ENCODE results near the gene CPNE5. TPM values are rescaled to one million over a fixed set of nuclear protein-coding genes. Genes with fewer than 3 reads are reported as not detected.

Gene CPNE5
- total and polyA plus RNA-seq, 8 donors = 1.2 to 7.3 (median 6.4) TPM

DNA sequence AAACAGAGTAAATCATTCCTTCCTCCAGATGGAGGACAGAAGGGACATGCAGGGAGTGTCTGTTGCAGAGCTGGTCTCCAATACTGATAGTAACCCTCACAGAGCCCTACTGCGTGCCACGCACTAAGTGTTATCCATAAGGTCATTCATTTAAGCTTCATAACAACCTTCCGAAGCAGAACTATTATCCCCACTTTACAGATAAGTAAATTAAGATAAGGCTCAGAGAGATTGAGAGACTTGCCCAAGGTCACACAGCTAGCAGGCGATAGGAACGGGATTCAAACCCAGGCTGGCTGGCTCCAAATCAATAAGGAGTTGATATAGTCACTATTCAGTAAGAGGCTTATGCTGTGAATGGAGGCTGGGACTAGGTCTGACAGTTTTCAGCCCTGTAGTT lies 30.6 kb downstream of the CPNE5 start:
- ATAC-seq = no peak
- no peak overlapping the region for H3K4me3 ChIP-seq
- no peaks in the 10 kb centered on the region for H3K36me3 ChIP-seq
- H3K4me1 ChIP-seq = no peaks in the 10 kb centered on the region
- DNase-seq = no peak
- H3K9me3 ChIP-seq = no peaks in the 10 kb centered on the region
- TF ChIP-seq, protein P1, sequence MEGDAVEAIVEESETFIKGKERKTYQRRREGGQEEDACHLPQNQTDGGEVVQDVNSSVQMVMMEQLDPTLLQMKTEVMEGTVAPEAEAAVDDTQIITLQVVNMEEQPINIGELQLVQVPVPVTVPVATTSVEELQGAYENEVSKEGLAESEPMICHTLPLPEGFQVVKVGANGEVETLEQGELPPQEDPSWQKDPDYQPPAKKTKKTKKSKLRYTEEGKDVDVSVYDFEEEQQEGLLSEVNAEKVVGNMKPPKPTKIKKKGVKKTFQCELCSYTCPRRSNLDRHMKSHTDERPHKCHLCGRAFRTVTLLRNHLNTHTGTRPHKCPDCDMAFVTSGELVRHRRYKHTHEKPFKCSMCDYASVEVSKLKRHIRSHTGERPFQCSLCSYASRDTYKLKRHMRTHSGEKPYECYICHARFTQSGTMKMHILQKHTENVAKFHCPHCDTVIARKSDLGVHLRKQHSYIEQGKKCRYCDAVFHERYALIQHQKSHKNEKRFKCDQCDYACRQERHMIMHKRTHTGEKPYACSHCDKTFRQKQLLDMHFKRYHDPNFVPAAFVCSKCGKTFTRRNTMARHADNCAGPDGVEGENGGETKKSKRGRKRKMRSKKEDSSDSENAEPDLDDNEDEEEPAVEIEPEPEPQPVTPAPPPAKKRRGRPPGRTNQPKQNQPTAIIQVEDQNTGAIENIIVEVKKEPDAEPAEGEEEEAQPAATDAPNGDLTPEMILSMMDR (IDR thresholded peaks at IDR 0.05) = no peak
- intact Hi-C loops (cut with DNase I) = no loop called here
- no peak overlapping the region for H3K27ac ChIP-seq
- H3K27me3 ChIP-seq = peaks cover 0 to 8% of the 10 kb centered on the region in 2 donors

DNA sequence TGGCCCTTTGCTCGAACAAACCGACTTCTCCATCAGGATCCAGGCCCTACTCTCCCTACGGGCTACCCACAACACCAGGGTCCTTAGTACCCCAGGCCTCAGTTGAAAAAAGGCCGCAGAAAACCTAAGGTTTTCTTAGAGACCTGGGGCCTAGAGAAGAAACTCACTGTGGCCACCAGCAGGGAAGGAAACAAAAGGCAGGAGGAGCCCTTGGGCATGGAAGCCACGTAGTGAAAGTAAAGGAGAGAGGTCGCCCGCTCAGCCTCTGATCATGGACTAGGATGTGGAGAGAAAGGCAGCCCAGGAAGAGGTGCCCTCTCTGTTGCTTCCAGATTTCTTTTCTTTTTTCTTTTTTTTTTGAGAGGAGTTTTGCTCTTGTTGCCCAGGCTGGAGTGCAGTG lies 31.5 kb downstream of the CPNE5 start:
- TF ChIP-seq, protein P1 (IDR thresholded peaks at IDR 0.05) = no peak
- Histone ChIP-seq H3K9me3 (no peaks in the 10 kb centered on the region), H3K4me3 (no peak overlapping the region), H3K27ac (no peak overlapping the region), H3K36me3 (no peaks in the 10 kb centered on the region), H3K4me1 (no peaks in the 10 kb centered on the region), H3K27me3 (peaks cover 0 to 8% of the 10 kb centered on the region in 2 donors)
- ATAC-seq (no peak), DNase-seq (no peak)
- intact Hi-C loops (cut with DNase I) = no loop called here

DNA sequence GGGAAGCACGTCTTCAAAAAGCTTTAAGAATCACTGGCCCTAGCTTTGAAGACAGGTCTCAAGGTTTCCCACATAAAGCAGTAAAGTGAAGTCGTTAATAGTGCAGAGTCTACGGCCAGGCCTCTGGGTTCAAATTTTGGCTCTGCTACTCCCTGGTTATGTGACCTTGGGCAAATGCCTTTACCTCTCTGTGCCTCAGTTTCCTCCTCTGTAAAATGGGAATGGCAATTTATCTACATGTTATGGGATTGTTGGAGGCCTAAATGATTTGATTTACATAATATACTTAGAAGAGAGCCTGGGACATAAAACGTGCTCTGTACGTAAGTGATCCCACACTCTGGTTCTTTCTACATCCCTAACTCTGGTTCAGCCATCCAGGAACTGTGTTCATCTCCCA lies 32.1 kb downstream of the CPNE5 start:
- Histone ChIP-seq H3K9me3 (no peaks in the 10 kb centered on the region), H3K27me3 (peaks cover 0 to 8% of the 10 kb centered on the region in 2 donors), H3K4me3 (no peak overlapping the region), H3K4me1 (no peaks in the 10 kb centered on the region), H3K36me3 (no peaks in the 10 kb centered on the region), H3K27ac (no peak overlapping the region)
- DNase-seq = no peak
- no peak for ATAC-seq
- TF ChIP-seq, protein P1 (IDR thresholded peaks at IDR 0.05) = no peak
- intact Hi-C loops (cut with DNase I) = no loop called here

DNA sequence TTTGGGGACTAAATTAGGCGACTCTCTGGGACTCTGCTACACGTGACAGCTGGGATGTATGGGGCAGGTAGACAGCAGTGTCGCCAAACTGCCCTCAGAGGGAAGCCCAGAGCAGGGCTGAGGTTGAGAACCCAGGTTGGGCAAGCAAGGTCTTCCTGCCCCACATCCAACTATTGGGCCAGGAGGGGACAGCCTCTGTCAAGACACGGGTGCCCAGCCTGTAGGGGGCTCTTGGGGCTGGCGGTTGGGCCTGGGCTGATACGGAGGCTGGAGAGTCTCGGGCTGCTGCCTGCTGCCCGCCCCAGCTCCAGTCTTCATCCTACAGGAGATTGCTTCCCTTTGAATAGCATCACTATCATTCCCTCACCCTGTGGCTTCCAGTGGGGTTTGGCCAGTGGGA lies 33.3 kb downstream of the CPNE5 start:
- DNase-seq = no peak
- peaks cover 0 to 8% of the 10 kb centered on the region in 2 donors for H3K27me3 ChIP-seq
- H3K36me3 ChIP-seq = no peaks in the 10 kb centered on the region
- H3K9me3 ChIP-seq = no peaks in the 10 kb centered on the region
- H3K4me1 ChIP-seq = no peaks in the 10 kb centered on the region
- no peak overlapping the region for H3K4me3 ChIP-seq
- no peak overlapping the region for H3K27ac ChIP-seq
- intact Hi-C loops (cut with DNase I) = no loop called here
- TF ChIP-seq, protein P1 (IDR thresholded peaks at IDR 0.05) = no peak
- ATAC-seq = no peak

DNA sequence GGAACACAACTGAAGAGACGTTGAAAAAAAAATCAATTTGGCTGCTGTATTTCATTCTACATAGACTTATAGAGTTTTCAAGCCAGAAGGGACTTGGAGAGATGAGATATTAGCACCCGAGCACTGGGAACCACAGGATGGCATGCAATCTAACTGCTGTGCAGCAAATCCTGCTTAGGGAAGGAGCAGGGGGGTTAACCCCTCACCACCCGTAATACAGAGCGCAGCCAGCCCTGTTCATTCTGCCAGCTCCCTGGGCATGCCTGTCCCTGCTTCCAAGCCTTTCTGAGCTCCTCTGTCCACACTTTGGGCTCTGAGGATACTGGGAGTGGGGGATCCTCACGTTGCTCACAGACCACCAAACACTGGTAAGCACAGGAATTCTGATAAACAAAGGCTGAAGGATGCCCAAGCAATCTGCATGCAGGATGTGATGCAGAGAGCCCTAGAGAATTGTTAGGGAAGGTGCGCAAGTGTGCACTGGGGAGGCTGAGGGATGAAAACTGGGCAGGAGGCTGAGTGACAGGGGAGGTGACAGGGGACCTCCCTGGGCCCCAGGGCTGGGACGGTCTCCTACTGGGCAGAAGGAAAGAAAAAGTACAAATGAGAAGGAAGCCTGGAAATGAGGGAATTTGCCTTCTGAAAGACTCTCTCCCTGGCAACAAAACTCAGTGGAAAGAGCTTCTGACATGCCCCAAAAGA lies 34.0 kb downstream of the CPNE5 start:
- H3K4me3 ChIP-seq = no peak overlapping the region
- no peak for DNase-seq

More for the DNA sequence above, 34.0 kb downstream of the CPNE5 start:
- Histone ChIP-seq H3K9me3 (no peaks in the 10 kb centered on the region), H3K27ac (no peak overlapping the region), H3K36me3 (no peaks in the 10 kb centered on the region), H3K4me1 (no peaks in the 10 kb centered on the region), H3K27me3 (peaks cover 0 to 8% of the 10 kb centered on the region in 2 donors)
- intact Hi-C loops (cut with DNase I) = no loop called here
- ATAC-seq = no peak
- TF ChIP-seq, protein P1 (IDR thresholded peaks at IDR 0.05) = no peak

All from left lung (tissue), 10 donors.